OCI-LY7 (cell line): ENCODE data around the gene BCDIN3D.

Source experiments
- EZH2phosphoT487 ChIP-seq: fragments of 200-600 bp; sonication (generic); IDR thresholded peaks from 2 replicates; pipeline ENCODE4 v1.6.1; 2018; ENCODE audit warnings: low read depth, borderline replicate concordance, mild to moderate bottlenecking, mixed run types, antibody characterized with exemption, low read length, moderate library complexity, mixed read lengths
- TF ChIP-seq, protein P1 (sequence below): fragments of 200-600 bp; sonication (generic); conservative IDR thresholded peaks from 2 replicates; pipeline ENCODE4 v1.5.1; 2014; ENCODE audit warnings: mild to moderate bottlenecking, antibody characterized with exemption, low read length, moderate library complexity, mixed read lengths

GRCh38 chr12:49868952-49869815 lies 26.3 kb upstream of the BCDIN3D start:
- TF ChIP-seq, protein P1, sequence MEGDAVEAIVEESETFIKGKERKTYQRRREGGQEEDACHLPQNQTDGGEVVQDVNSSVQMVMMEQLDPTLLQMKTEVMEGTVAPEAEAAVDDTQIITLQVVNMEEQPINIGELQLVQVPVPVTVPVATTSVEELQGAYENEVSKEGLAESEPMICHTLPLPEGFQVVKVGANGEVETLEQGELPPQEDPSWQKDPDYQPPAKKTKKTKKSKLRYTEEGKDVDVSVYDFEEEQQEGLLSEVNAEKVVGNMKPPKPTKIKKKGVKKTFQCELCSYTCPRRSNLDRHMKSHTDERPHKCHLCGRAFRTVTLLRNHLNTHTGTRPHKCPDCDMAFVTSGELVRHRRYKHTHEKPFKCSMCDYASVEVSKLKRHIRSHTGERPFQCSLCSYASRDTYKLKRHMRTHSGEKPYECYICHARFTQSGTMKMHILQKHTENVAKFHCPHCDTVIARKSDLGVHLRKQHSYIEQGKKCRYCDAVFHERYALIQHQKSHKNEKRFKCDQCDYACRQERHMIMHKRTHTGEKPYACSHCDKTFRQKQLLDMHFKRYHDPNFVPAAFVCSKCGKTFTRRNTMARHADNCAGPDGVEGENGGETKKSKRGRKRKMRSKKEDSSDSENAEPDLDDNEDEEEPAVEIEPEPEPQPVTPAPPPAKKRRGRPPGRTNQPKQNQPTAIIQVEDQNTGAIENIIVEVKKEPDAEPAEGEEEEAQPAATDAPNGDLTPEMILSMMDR: no peak
- no peak for TF ChIP-seq EZH2phosphoT487
